A549 treated with AZD9567 at 1 μM for 4 hours (cell line): ENCODE measurements around the gene POLR1H. TPM values are rescaled to one million over a fixed set of nuclear protein-coding genes. Genes with fewer than 3 reads are reported as not detected.

Experiments
- total RNA-seq: library from RNA; stranded (reverse); fragments of 200-300 nt; extraction: Qiagen RNA extraction; gene quantifications from 5 replicates; pipeline ENCODE4 v1.2.3, GENCODE V29; 2022; ENCODE audit not compliant: insufficient read depth

Gene POLR1H
- total RNA-seq = 9.1 to 34.2 TPM (median 32.8 TPM) in 5 replicates

GRCh38 chr6:30061092-30061857 is at the start of gene POLR1H:
Gene POLR1H (plus strand): TSS chr6:30061265. CDS start chr6:30061525, 260 bp downstream.

DNA sequence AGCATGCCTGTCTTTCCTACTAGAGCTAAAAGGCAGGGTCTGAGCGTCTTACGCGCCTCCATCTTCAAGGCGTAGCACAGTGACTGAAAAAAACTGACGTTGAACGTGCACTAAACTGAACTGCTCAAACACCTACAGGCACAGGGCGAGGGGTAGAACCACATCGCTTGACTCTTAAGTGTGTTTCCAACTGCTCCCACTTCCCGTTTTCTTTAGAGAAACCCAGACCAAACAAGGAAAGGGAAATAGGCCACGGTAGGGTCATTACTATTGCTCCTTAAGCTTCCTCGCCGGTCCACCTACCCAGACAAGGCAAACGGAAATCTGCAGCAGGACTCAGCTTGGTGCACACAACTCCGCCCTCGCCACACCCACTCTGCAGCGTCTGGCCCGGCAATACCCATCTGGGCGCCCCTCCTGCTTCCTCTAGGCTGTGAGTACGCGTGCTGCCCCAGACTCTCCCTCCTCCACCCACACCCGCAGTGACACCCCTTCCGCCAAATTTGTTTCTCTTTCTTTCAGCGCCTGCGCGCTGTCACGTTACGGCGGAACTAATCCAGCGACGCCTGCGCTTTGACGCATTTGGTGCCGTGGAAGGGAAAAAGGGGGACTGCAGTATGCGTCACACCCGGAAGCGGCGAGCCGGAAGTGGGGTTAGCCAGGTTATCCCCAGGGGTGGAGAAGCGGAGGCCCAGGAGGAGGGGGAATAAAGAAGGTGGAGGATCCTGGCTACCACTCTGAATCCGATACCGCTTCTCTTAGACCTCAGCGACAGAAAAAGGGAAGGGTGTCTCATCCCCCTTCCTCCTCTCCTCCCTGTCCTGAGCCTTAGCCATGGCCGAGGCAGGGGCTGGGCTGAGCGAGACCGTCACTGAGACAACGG is 5.8 kb downstream of the POLR1H start, which contains the start of gene PPP1R11:
TSS of gene PPP1R11 (plus strand) at position 622 of the 883 bp plus-strand sequence. CDS start at position 835, 213 bp downstream.

DNA sequence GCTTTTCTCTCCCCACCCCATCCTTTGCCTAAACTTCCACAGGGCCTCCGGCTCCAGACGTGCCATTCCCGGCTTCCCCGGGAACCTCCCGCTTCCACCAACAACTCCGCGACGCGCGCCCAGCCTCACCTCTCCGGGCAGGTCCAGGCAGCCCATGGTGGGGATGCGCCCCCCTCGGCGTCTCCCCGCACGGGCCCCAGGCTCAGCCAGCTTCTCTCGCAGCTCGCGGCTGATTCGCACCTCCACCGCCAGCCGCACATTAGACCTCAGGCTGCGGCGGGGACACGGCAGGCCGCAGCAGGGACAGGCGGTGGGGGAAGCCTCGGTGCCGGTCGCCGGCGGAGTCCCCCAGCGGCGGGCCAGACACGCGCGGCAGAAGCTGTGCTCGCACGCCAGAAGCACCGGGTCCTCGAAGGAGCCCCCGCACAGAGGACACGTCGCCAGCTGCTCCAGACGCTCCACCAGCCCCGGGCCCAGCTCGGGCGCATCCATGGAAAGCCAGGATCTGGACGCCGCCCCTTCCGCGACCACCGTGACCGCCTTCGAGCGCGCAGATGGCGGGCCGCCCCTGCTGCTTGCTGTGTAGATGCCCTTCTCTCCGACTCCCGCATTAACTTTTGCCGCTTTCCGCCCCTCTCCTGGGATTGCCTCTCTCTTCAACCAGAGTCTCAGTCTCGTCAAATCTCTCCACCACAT is 14.2 kb downstream of the POLR1H start, which contains the start of gene RNF39:
TSS of gene RNF39 (minus strand) at position 676 of the 696 bp plus-strand sequence. CDS start at position 492, 184 bp downstream.

DNA sequence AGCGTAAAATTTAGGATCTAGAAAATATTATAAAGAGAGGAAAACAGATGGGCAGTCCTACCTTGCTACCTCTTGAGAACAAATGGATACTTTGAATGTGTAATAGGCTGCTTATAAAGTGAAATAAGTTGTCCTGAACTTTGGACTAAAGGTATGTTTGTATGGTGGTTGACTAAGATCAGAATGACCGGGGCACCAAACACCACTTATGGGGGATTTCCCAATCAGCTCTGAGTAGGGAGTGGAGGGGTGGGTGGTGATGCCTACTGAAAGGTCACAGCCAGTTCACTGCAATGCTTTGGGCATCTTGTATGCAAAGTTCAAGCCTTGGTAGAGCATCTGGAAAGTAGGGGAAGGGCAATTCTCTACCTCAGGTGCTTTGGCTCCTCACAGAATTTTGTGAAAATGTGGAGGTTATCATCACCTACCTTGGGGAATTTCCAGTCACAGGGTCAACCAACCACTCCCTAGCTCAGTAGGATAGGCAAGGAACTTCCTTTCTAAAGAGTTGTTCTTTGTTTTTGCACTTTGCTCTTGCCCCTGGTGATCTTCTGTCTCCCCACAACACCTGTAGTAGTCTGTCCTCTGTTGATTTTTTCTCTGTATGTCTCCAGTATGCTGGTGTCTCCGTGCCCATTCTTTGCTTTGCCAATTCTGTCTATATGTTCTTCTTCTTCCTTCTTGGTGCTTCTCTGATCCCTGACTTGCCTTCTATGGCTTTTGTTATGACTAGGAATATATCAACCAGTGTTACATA is 52.1 kb downstream of the POLR1H start, which contains the start of gene TRIM31:
TSS of gene TRIM31 (minus strand) at position 88 of the 757 bp plus-strand sequence. CDS start 285 bp downstream, outside the sequence.

Other genes starting within 250 kb of the POLR1H start
- 0.16 TPM in 1 of 5 replicates, not detected in the others for gene HLA-G, start 233.4 kb upstream of the POLR1H start, total RNA-seq
- gene HLA-A, start 118.7 kb upstream of the POLR1H start, total RNA-seq = 116 to 158 TPM (median 146 TPM) in 5 replicates
- gene PPP1R11, start 5.9 kb downstream of the POLR1H start, total RNA-seq = 37.2 to 39.8 TPM (median 38.6 TPM) in 5 replicates
- gene RNF39, start 14.5 kb downstream of the POLR1H start, total RNA-seq = 0.03 to 0.05 TPM in 2 of 5 replicates, not detected in the others
- 0.42 to 1.0 TPM (median 0.74 TPM) in 4 of 5 replicates, not detected in the other for gene TRIM31, start 51.8 kb downstream of the POLR1H start, total RNA-seq
- not detected in 5 replicates for gene TRIM40, start 74.9 kb downstream of the POLR1H start, total RNA-seq
- 0.02 TPM in 1 of 5 replicates, not detected in the others for gene TRIM10, start 99.9 kb downstream of the POLR1H start, total RNA-seq
- not detected in 5 replicates for gene TRIM15, start 102.3 kb downstream of the POLR1H start, total RNA-seq
- gene TRIM26, start 152.1 kb downstream of the POLR1H start, total RNA-seq = 26.5 to 36.8 TPM (median 28.0 TPM) in 5 replicates